ENCODE results near the gene HBEGF. TPM values are rescaled to one million over a fixed set of nuclear protein-coding genes. Genes with fewer than 3 reads are reported as not detected.
"Not testable (repeated sequence)": the region's sequence is repeated elsewhere in the genome, so short reads cannot be mapped to it uniquely, and the experiment has no call there.

Gene HBEGF
- total and polyA plus RNA-seq, 7 donors = 4.7 to 17.6 (median 10.9) TPM

- Histone ChIP-seq H3K4me3 (no peak overlapping the region), H3K27ac (peak overlapping the region; percentile 79 to 93 (median 86)), H3K36me3 (peaks cover 0 to 6% (median 0%) of the 10 kb centered on the region in 4 donors), H3K27me3 (no peaks in the 10 kb centered on the region), H3K4me1 (peaks cover 0 to 40% (median 29%) of the 10 kb centered on the region in 4 donors), H3K9me3 (no peaks in the 10 kb centered on the region)
- DNase-seq = no peak
- intact Hi-C loops (cut with DNase I) = loop anchor here (5.0 to 10.0 kb wide), 2 partner anchors 170 to 273 kb away; partner anchors contain the start of gene CYSTM1
- no peak for TF ChIP-seq EP300 (IDR thresholded peaks at IDR 0.05)
- TF ChIP-seq POLR2A (IDR thresholded peaks at IDR 0.05) = no peak
- no peak for TF ChIP-seq CTCF (IDR thresholded peaks at IDR 0.05)
- no peak for TF ChIP-seq POLR2AphosphoS5 (IDR thresholded peaks at IDR 0.05)
- WGBS, 2 donors = 17 to 56% methylated on average over 2 of the region's 2 CpGs
These were observed 957 bp upstream of the HBEGF start for GRCh38 chr5:140347360-140347759.

DNA sequence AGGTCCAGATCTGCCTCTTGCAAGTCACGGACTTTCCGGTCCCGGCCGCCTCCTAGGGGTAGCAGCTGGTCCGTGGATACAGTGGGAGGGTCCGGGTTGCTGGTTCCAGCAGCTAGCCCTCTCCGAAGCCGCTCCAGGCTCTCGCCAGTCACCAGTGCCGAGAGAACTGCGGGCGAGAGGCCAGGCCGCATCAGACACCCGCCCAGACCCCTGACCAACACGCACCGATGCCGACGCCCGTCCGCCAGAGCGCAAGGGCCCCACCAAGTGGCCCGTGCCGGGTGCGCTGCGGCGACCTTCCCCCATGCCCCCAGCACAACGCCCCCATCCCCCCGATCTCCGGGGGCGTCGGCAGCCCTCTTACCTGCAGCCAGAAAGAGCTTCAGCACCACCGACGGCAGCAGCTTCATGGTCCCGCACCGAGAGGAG, 470 bp downstream of the HBEGF start:
- Histone ChIP-seq H3K36me3 (peaks cover 0 to 6% (median 0%) of the 10 kb centered on the region in 4 donors), H3K9me3 (no peaks in the 10 kb centered on the region), H3K4me1 (peaks cover 0 to 53% (median 42%) of the 10 kb centered on the region in 4 donors), H3K4me3 (peak overlapping the region; percentile 54 to 78 (median 70)), H3K27ac (peak overlapping the region; percentile 79 to 93 (median 86)), H3K27me3 (no peaks in the 10 kb centered on the region)
- TF ChIP-seq EP300 (IDR thresholded peaks at IDR 0.05) (no peak), CTCF (IDR thresholded peaks at IDR 0.05) (peak in 3 of 4 experiments; percentile 11 to 45 (median 41))
- DNase-seq = peak; percentile 88
- intact Hi-C loops (cut with DNase I) = loop anchor here (1.0 to 10.0 kb wide), 3 partner anchors 102 to 271 kb away; partner anchors contain the start of gene CYSTM1
- 4 to 12% methylated on average over 35 of the region's 35 CpGs for WGBS, 2 donors

GRCh38 chr5:140344683-140345423, 1.6 kb downstream of the HBEGF start:
- peak overlapping the region in 3 of 4 donors; percentile 63 to 78 (median 76) for H3K4me3 ChIP-seq
- peaks cover 0 to 61% (median 46%) of the 10 kb centered on the region in 4 donors for H3K4me1 ChIP-seq
- peak overlapping the region; percentile 79 to 93 (median 86) for H3K27ac ChIP-seq

GRCh38 chr5:140343849-140344248, 2.6 kb downstream of the HBEGF start:
- whole genome bisulfite sequencing, 2 donors = 97% methylated on average over 8 of the region's 8 CpGs
- H3K27ac ChIP-seq = peak overlapping the region in 2 of 4 donors; percentile 89 to 93
- not testable (repeated sequence) for DNase-seq, H3K36me3 ChIP-seq, H3K4me3 ChIP-seq, H3K27me3 ChIP-seq, H3K9me3 ChIP-seq
- H3K4me1 ChIP-seq = peaks cover 0 to 71% (median 48%) of the 10 kb centered on the region in 4 donors
- intact Hi-C loops (cut with DNase I) = loop anchor here (10.0 kb wide), 1 partner anchor 269 kb away; no protein-coding TSS in a partner anchor

More at GRCh38 chr5:140344683-140345423, 1.6 kb downstream of the HBEGF start:
- TF ChIP-seq POLR2AphosphoS5 (IDR thresholded peaks at IDR 0.05) = no peak
- no peak for TF ChIP-seq CTCF (IDR thresholded peaks at IDR 0.05)
- TF ChIP-seq EP300 (IDR thresholded peaks at IDR 0.05) = no peak
- no peak for TF ChIP-seq POLR2A (IDR thresholded peaks at IDR 0.05)
- H3K27me3 ChIP-seq = no peaks in the 10 kb centered on the region
- intact Hi-C loops (cut with DNase I) = loop anchor here (5.0 to 10.0 kb wide), 2 partner anchors 168 to 270 kb away; partner anchors contain the start of gene CYSTM1
- no peak for DNase-seq
- H3K9me3 ChIP-seq = no peaks in the 10 kb centered on the region
- WGBS, 2 donors = 45 to 68% methylated on average over 4 of the region's 4 CpGs
- H3K36me3 ChIP-seq = peaks cover 0 to 8% (median 0%) of the 10 kb centered on the region in 4 donors

- peak; percentile 40 for DNase-seq
- TF ChIP-seq CTCF (IDR thresholded peaks at IDR 0.05) (no peak), POLR2A (IDR thresholded peaks at IDR 0.05) (no peak), POLR2AphosphoS5 (IDR thresholded peaks at IDR 0.05) (no peak), EP300 (IDR thresholded peaks at IDR 0.05) (no peak)
- Histone ChIP-seq H3K4me3 (no peak overlapping the region), H3K36me3 (peaks cover 0 to 10% (median 0%) of the 10 kb centered on the region in 4 donors), H3K4me1 (peaks cover 0 to 80% (median 57%) of the 10 kb centered on the region in 4 donors), H3K9me3 (no peaks in the 10 kb centered on the region), H3K27ac (peak overlapping the region; percentile 44 to 93 (median 68)), H3K27me3 (no peaks in the 10 kb centered on the region)
- 45 to 71% methylated on average over 1 of the region's 1 CpG for WGBS, 2 donors
- intact Hi-C loops (cut with DNase I) = loop anchor here (10.0 kb wide), 1 partner anchor 268 kb away; no protein-coding TSS in a partner anchor
These were observed 3.5 kb downstream of the HBEGF start for GRCh38 chr5:140342896-140343295.
